Mucosa of rectum (tissue), 2 donors: Measurements from ENCODE around the gene RIOX2.

ENCODE experiments used
- H3K27ac ChIP-seq, 2 donors: one replicate each; pipeline ENCODE4 v1.7.0; 2013; ENCODE audit warnings: inconsistent platforms in 2 of 2, low read depth in 2 of 2, low read length in 2 of 2
- H3K27me3 ChIP-seq, 2 donors: one replicate each; pipeline ENCODE4 v1.7.0; 2013; ENCODE audit warnings: low read length in 2 of 2; ENCODE audit not compliant: control insufficient read depth in 2 of 2, insufficient read depth in 2 of 2
- H3K36me3 ChIP-seq, 2 donors: one replicate each; pipeline ENCODE4 v1.7.0; 2013; ENCODE audit warnings: low read length in 2 of 2; ENCODE audit not compliant: control insufficient read depth in 2 of 2, insufficient read depth in 2 of 2
- H3K4me1 ChIP-seq, 2 donors: one replicate each; pipeline ENCODE4 v1.7.0; 2013; ENCODE audit warnings: low read length in 2 of 2, mild to moderate bottlenecking in 1 of 2; ENCODE audit not compliant: control insufficient read depth in 2 of 2, insufficient read depth in 2 of 2
- H3K4me3 ChIP-seq, 2 donors: one replicate each; pipeline ENCODE4 v1.7.0; 2013; ENCODE audit warnings: low read length in 2 of 2
- H3K9ac ChIP-seq, 2 donors: one replicate each; pipeline ENCODE4 v1.7.0; 2013; ENCODE audit warnings: low read length in 2 of 2, low read depth in 1 of 2, mild to moderate bottlenecking in 1 of 2
- H3K9me3 ChIP-seq, 2 donors: one replicate each; pipeline ENCODE4 v1.7.0; 2013; ENCODE audit warnings: low read length in 2 of 2; ENCODE audit not compliant: control insufficient read depth in 2 of 2
- donor health status: healthy.
- donor health status: Normal muscosa, but diverticular disease.

Gene RIOX2

GRCh38 chr3:97970956-97971620, 1.1 kb downstream of the RIOX2 start:
- Histone ChIP-seq H3K27me3 (no peaks in the 10 kb centered on the region), H3K4me3 (peak overlapping the region; percentile 68 to 76), H3K36me3 (peaks cover 8 to 10% of the 10 kb centered on the region in 2 donors), H3K27ac (peak overlapping the region; percentile 70 to 75), H3K9me3 (no peaks in the 10 kb centered on the region), H3K4me1 (peaks cover 9 to 16% of the 10 kb centered on the region in 2 donors), H3K9ac (peak overlapping the region; percentile 50 to 65)

GRCh38 chr3:97970156-97970555, 2.1 kb downstream of the RIOX2 start:
- H3K4me1 ChIP-seq, result peaks cover 9 to 16% of the 10 kb centered on the region in 2 donors
- no peak overlapping the region for H3K27ac ChIP-seq

GRCh38 chr3:97969541-97969940, 2.7 kb downstream of the RIOX2 start:
- Histone ChIP-seq H3K27me3 (no peaks in the 10 kb centered on the region), H3K9ac (no peak overlapping the region), H3K9me3 (no peaks in the 10 kb centered on the region), H3K4me3 (no peak overlapping the region), H3K36me3 (peaks cover 8 to 10% of the 10 kb centered on the region in 2 donors), H3K27ac (peak overlapping the region in 1 of 2 donors; percentile 38), H3K4me1 (peaks cover 9 to 16% of the 10 kb centered on the region in 2 donors)

More at GRCh38 chr3:97970156-97970555, 2.1 kb downstream of the RIOX2 start:
- H3K9me3 ChIP-seq, result no peaks in the 10 kb centered on the region
- H3K4me3 ChIP-seq, result no peak overlapping the region
- peaks cover 8 to 10% of the 10 kb centered on the region in 2 donors for H3K36me3 ChIP-seq
- H3K9ac ChIP-seq, result no peak overlapping the region
- H3K27me3 ChIP-seq, result no peaks in the 10 kb centered on the region

- Histone ChIP-seq H3K4me1 (peaks cover 9 to 16% of the 10 kb centered on the region in 2 donors), H3K9me3 (no peaks in the 10 kb centered on the region), H3K9ac (no peak overlapping the region), H3K36me3 (peaks cover 8 to 10% of the 10 kb centered on the region in 2 donors), H3K27ac (no peak overlapping the region), H3K27me3 (no peaks in the 10 kb centered on the region), H3K4me3 (no peak overlapping the region)
These were observed 3.9 kb downstream of the RIOX2 start for GRCh38 chr3:97968376-97968775.

GRCh38 chr3:97967966-97968365, 4.3 kb downstream of the RIOX2 start:
- no peaks in the 10 kb centered on the region for H3K27me3 ChIP-seq
- H3K4me3 ChIP-seq, result no peak overlapping the region
- H3K4me1 ChIP-seq, result peaks cover 9 to 16% of the 10 kb centered on the region in 2 donors
- no peaks in the 10 kb centered on the region for H3K9me3 ChIP-seq
- H3K36me3 ChIP-seq, result peaks cover 8 to 10% of the 10 kb centered on the region in 2 donors
- H3K27ac ChIP-seq, result no peak overlapping the region
- H3K9ac ChIP-seq, result no peak overlapping the region

GRCh38 chr3:97960993-97961766, 11.1 kb downstream of the RIOX2 start:
- H3K4me1 ChIP-seq, result no peaks in the 10 kb centered on the region
- H3K9ac ChIP-seq, result no peak overlapping the region
- H3K36me3 ChIP-seq, result peaks cover 15 to 17% of the 10 kb centered on the region in 2 donors

GRCh38 chr3:97960551-97960950, 11.7 kb downstream of the RIOX2 start:
- H3K4me1 ChIP-seq, result no peaks in the 10 kb centered on the region
- no peak overlapping the region for H3K9ac ChIP-seq
- no peak overlapping the region for H3K4me3 ChIP-seq
- peaks cover 15 to 17% of the 10 kb centered on the region in 2 donors for H3K36me3 ChIP-seq
- no peaks in the 10 kb centered on the region for H3K9me3 ChIP-seq
- H3K27me3 ChIP-seq, result no peaks in the 10 kb centered on the region
- no peak overlapping the region for H3K27ac ChIP-seq

More at GRCh38 chr3:97960993-97961766, 11.1 kb downstream of the RIOX2 start:
- Histone ChIP-seq H3K27me3 (no peaks in the 10 kb centered on the region), H3K4me3 (no peak overlapping the region), H3K27ac (no peak overlapping the region), H3K9me3 (no peaks in the 10 kb centered on the region)

GRCh38 chr3:97959872-97960271, 12.4 kb downstream of the RIOX2 start:
- Histone ChIP-seq H3K9me3 (no peaks in the 10 kb centered on the region), H3K36me3 (peaks cover 15 to 17% of the 10 kb centered on the region in 2 donors), H3K9ac (no peak overlapping the region), H3K4me1 (no peaks in the 10 kb centered on the region), H3K4me3 (no peak overlapping the region), H3K27me3 (no peaks in the 10 kb centered on the region), H3K27ac (no peak overlapping the region)

GRCh38 chr3:97958796-97959195, 13.4 kb downstream of the RIOX2 start:
- Histone ChIP-seq H3K4me1 (no peaks in the 10 kb centered on the region), H3K27ac (no peak overlapping the region), H3K27me3 (no peaks in the 10 kb centered on the region), H3K9ac (no peak overlapping the region), H3K36me3 (peaks cover 23 to 25% of the 10 kb centered on the region in 2 donors), H3K4me3 (no peak overlapping the region), H3K9me3 (no peaks in the 10 kb centered on the region)

GRCh38 chr3:97958396-97958795, 13.8 kb downstream of the RIOX2 start:
- H3K36me3 ChIP-seq, result peaks cover 23 to 25% of the 10 kb centered on the region in 2 donors
- H3K9me3 ChIP-seq, result no peaks in the 10 kb centered on the region
- no peak overlapping the region for H3K4me3 ChIP-seq
- no peak overlapping the region for H3K27ac ChIP-seq
- H3K27me3 ChIP-seq, result no peaks in the 10 kb centered on the region
- no peaks in the 10 kb centered on the region for H3K4me1 ChIP-seq
- H3K9ac ChIP-seq, result no peak overlapping the region
